Glutamatergic neuron (in vitro differentiated cells): ENCODE data around the gene TSC22D1. TPM values are rescaled to one million over a fixed set of nuclear protein-coding genes. Genes with fewer than 3 reads are reported as not detected.
A peak's percentile ranks its signal among the peaks of the same experiment; 100 is the strongest.

Experiments used
- DNase-seq: peaks from one replicate; pipeline ENCODE4 v3.0.0; 2022
- H3K27ac Mint-ChIP-seq: one replicate; pipeline ENCODE4 v1.8.0; 2020; ENCODE audit warnings: mild to moderate bottlenecking, mixed read lengths, inconsistent platforms; ENCODE audit not compliant: unreplicated experiment
- H3K27me3 Mint-ChIP-seq: one replicate; pipeline ENCODE4 v1.8.0; 2020; ENCODE audit warnings: mild to moderate bottlenecking, moderate library complexity, mixed read lengths, inconsistent platforms; ENCODE audit not compliant: unreplicated experiment
- H3K36me3 Mint-ChIP-seq: one replicate; pipeline ENCODE4 v1.8.0; 2020; ENCODE audit warnings: mild to moderate bottlenecking, mixed read lengths, inconsistent platforms; ENCODE audit not compliant: unreplicated experiment
- H3K4me1 Mint-ChIP-seq: one replicate; pipeline ENCODE4 v1.8.0; 2020; ENCODE audit warnings: mild to moderate bottlenecking, low read depth, mixed read lengths, inconsistent platforms; ENCODE audit not compliant: unreplicated experiment
- H3K4me3 Mint-ChIP-seq: one replicate; pipeline ENCODE4 v1.8.0; 2020; ENCODE audit warnings: mild to moderate bottlenecking, mixed read lengths, inconsistent platforms; ENCODE audit not compliant: unreplicated experiment
- H3K9me3 Mint-ChIP-seq: one replicate; pipeline ENCODE4 v1.8.0; 2020; ENCODE audit warnings: mild to moderate bottlenecking, moderate library complexity, mixed read lengths, inconsistent platforms; ENCODE audit not compliant: unreplicated experiment
- CTCF ChIP-seq: fragments of 200-600 bp; sonication (generic); IDR thresholded peaks from one replicate; pipeline ENCODE4 v1.5.0; 2021; ENCODE audit not compliant: partially characterized antibody, unreplicated experiment
- total RNA-seq: library from RNA; stranded (reverse); fragmentation: NEBNext Ultra II Directional; extraction: Animal tissue kit (Norgen Biotek cat#: 25700); gene quantifications from one replicate; pipeline ENCODE4 v1.2.1, GENCODE V29; 2021; ENCODE audit not compliant: unreplicated experiment

Gene TSC22D1
- total RNA-seq, 1 donor from 2014 or later = 111 TPM

DNA sequence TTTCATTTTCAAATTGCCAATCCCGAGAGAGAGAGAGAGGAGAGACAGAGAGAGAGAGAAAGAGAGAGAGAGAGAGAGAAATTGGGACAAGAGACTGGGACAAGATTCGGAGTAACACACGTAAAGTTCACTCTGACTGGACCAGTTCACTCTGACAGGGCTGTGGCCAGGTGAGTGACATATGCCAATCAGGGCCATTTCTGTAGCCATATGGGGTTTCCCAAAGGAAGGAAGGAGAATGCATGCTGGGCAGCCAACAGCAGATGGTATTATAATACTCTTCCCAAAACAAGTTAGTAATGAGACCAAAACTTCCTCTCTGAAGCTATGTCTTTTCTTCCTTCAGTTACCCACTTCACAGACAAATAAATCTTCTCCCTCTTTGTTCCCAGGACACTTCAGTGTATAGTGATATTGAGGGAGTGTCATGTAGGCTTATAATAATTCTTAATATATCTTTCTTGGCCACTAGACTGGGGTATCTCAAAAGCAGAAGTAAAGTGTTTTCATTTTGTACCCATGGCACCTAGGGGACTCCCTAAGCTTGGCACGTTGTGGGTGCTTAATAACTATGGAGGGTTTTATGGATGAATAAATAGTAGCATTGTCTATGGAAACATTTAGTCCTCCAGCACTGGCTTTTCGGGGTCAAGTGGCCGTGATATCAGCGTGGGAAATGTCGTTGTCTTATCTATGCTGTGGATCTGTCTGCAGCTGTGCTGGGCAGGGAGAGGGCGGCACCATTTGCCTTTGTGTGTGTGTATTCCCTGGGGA, 150.9 kb downstream of the TSC22D1 start:
- no peak for TF ChIP-seq CTCF
- Mint-ChIP-seq H3K27ac (peak overlapping the region; percentile 76), H3K27me3 (peaks cover 5% of the 10 kb centered on the region), H3K36me3 (peaks cover 5% of the 10 kb centered on the region), H3K4me1 (peaks cover 37% of the 10 kb centered on the region), H3K9me3 (peaks cover 8% of the 10 kb centered on the region), H3K4me3 (peak overlapping the region; percentile 13)
- no peak for DNase-seq

DNA sequence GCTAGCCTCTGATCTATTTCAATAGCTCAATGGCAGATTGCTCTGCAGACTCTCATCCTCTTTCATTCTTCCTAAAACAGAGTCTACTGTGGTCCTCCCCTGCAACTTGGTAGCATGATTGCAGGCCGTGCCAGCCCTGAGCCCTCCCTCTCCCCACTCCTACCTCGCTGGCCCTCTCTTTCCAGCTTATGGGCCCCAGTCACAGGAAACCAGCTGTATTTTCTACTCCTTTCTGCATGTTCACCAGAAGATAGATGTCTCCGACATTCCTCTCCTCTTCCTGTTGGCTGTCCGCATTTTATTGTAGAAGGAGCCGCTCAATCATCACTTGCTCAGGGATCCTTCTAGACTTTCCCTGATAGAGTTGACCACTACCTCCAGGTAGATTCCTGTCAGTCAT, 152.3 kb downstream of the TSC22D1 start:
- Mint-ChIP-seq H3K9me3 (peaks cover 8% of the 10 kb centered on the region), H3K4me3 (peak overlapping the region; percentile 18), H3K27ac (peak overlapping the region; percentile 20), H3K36me3 (peaks cover 5% of the 10 kb centered on the region), H3K4me1 (peaks cover 32% of the 10 kb centered on the region), H3K27me3 (peaks cover 5% of the 10 kb centered on the region)
- no peak for TF ChIP-seq CTCF
- no peak for DNase-seq

GRCh38 chr13:44422755-44423643, 153.1 kb downstream of the TSC22D1 start:
- no peak for DNase-seq

DNA sequence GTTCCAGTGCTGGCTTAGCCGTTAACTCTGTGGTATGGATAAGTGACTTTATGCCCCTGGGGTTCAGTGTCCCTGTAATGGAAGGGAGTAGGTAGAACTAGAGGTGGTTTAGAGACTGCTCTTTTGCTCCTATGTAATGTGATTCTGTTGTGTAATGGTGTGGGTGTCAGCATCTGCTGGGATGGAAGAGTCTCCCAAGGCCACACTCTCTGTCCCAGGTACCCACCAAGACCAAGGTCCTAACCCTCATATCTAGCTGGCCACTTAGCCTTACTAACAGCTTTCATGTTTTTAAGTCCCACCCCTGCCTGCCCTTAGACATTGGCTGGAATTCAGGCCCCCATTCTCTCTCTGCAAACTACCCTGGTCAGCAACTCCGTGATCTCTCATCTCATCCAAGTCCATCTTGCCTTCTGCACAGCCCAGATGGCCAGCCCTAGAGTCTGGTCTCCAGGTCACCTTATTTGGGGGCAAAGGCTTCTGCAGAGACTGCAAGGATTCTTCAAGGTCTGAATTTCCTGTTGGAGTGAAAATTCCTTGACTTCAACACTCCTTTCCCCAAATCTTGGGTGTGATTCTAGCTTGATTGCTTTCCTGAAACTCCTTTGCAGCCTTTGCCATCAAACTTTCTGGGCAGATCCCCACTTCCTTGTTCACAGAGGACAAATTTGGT, 154.1 kb downstream of the TSC22D1 start:
- no peak for TF ChIP-seq CTCF
- peaks cover 8% of the 10 kb centered on the region for H3K9me3 Mint-ChIP-seq
- H3K4me3 Mint-ChIP-seq = no peak overlapping the region
- peaks cover 32% of the 10 kb centered on the region for H3K4me1 Mint-ChIP-seq
- peaks cover 5% of the 10 kb centered on the region for H3K27me3 Mint-ChIP-seq
- H3K36me3 Mint-ChIP-seq = no peaks in the 10 kb centered on the region
- no peak overlapping the region for H3K27ac Mint-ChIP-seq
- DNase-seq = no peak

More at GRCh38 chr13:44422755-44423643, 153.1 kb downstream of the TSC22D1 start:
- Mint-ChIP-seq H3K27me3 (peaks cover 5% of the 10 kb centered on the region), H3K9me3 (peaks cover 8% of the 10 kb centered on the region), H3K27ac (no peak overlapping the region), H3K4me1 (peaks cover 32% of the 10 kb centered on the region), H3K36me3 (peaks cover 5% of the 10 kb centered on the region), H3K4me3 (no peak overlapping the region)
- no peak for TF ChIP-seq CTCF
